Activated T-cell treated with anti-CD3 and anti-CD28 coated beads, Interleukin-2, amount 50 U/mL, for 24 hours (primary cell): ENCODE measurements around the gene LYZ.
A peak's percentile ranks its signal among the peaks of the same experiment; 100 is the strongest.

ENCODE experiments used
- DNase-seq: peaks from one replicate; pipeline ENCODE4 v3.0.0-alpha.2; 2020
- H3K27ac Mint-ChIP-seq: 2 replicates; pipeline ENCODE4 v1.8.0; 2020; ENCODE audit warnings: mild to moderate bottlenecking, mixed read lengths
- H3K27me3 Mint-ChIP-seq: 2 replicates; pipeline ENCODE4 v1.8.0; 2020; ENCODE audit warnings: mixed read lengths
- H3K36me3 Mint-ChIP-seq: 2 replicates; pipeline ENCODE4 v1.8.0; 2020; ENCODE audit warnings: low read depth, mixed read lengths
- H3K4me1 Mint-ChIP-seq: 2 replicates; pipeline ENCODE4 v1.8.0; 2020; ENCODE audit warnings: low read depth, mixed read lengths
- H3K4me3 Mint-ChIP-seq: 2 replicates; pipeline ENCODE4 v1.8.0; 2020; ENCODE audit warnings: mild to moderate bottlenecking, moderate library complexity, mixed read lengths
- H3K9me3 Mint-ChIP-seq: 2 replicates; pipeline ENCODE4 v1.8.0; 2020; ENCODE audit warnings: mixed read lengths

The LYZ gene

DNA sequence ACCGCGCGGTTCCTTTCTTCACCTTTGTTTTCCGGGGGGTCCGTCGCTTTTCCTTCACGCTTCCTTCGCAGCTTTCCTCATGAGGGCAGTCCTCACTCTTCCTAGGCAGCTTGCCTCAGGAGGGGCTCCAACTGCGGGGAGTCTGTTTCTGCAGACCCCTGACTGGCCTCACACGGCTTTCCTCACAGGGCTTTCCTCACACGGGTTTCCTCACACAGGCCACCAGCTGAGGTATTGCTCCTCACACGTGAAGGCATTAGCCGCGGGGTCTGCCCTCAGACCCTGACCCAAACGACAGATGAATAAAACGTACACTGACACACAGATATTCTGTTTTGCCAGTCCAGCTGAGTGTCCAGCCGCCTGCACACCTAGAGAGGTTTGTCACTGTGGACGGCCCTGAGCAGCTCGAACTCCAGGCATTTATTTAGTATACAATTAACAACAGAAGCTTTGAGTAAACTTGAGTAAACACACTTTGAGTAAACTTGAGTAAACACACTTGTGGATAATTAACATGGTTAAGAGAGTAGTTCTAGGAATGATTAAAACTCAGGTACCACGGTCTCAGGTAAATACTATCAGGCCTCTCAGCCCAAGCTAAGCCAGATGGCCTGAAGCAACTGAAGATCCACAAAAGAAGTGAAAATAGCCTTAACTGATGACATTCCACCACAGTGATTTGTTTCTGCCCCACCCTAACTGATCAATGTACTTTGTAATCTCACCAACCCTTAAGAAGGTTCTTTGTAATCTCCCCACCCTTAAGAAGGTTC, 16.1 kb upstream of the LYZ start:
- no peak for DNase-seq
- no peak overlapping the region for H3K27ac Mint-ChIP-seq
- no peaks in the 10 kb centered on the region for H3K9me3 Mint-ChIP-seq
- peak overlapping the region; percentile 83 for H3K4me3 Mint-ChIP-seq
- peaks cover 46% of the 10 kb centered on the region for H3K4me1 Mint-ChIP-seq
- no peaks in the 10 kb centered on the region for H3K36me3 Mint-ChIP-seq
- H3K27me3 Mint-ChIP-seq: no peaks in the 10 kb centered on the region

DNA sequence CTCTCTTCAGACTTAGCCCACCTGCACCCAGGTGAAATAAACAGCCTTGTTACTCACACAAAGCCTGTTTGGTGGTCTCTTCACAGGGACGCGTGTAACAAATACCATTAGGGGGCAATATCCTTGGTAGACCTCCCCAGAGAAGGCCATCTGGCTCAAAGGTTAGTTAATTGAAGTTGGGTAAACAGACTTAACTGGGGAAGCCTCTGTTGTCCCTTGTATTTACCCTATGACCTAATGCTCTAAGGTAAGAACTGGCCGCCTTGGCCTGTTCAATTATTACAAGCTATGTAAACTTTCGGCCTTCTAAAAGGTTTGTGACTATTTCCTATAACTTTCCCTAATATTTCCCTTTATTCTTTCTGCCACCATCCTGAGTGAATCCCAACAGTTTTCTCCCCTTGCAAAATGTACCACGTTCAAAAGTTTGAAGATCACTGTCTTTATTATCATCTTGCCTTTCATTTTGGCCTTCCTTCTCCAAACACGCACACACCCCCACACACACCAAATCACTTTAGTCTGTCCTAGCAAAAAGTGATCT, 15.3 kb upstream of the LYZ start:
- H3K36me3 Mint-ChIP-seq: no peaks in the 10 kb centered on the region
- H3K4me1 Mint-ChIP-seq: peaks cover 44% of the 10 kb centered on the region
- H3K9me3 Mint-ChIP-seq: no peaks in the 10 kb centered on the region
- no peak for DNase-seq
- no peaks in the 10 kb centered on the region for H3K27me3 Mint-ChIP-seq
- no peak overlapping the region for H3K4me3 Mint-ChIP-seq
- no peak overlapping the region for H3K27ac Mint-ChIP-seq

DNA sequence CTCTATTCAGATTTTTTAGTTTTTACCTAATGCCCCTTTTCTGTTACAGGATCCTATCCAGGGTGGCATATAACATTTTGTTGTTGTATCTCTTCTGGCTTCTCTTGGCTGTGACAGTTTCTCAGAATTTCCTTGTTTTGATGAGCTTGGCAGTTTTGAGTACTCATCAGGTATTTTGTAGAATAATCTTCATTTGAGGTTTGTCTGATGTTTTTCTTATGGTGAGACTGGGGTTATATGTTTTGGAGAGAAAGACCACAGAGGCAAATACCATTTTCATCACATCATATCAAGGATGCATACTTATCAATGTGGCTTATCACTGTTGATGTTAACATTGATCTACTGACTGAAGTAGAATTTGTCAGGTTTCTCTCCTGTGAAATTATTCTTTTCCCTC, 14.0 kb upstream of the LYZ start:
- no peak for DNase-seq
- Mint-ChIP-seq H3K4me1 (peaks cover 35% of the 10 kb centered on the region), H3K9me3 (no peaks in the 10 kb centered on the region), H3K27ac (no peak overlapping the region), H3K4me3 (no peak overlapping the region), H3K36me3 (no peaks in the 10 kb centered on the region), H3K27me3 (no peaks in the 10 kb centered on the region)

DNA sequence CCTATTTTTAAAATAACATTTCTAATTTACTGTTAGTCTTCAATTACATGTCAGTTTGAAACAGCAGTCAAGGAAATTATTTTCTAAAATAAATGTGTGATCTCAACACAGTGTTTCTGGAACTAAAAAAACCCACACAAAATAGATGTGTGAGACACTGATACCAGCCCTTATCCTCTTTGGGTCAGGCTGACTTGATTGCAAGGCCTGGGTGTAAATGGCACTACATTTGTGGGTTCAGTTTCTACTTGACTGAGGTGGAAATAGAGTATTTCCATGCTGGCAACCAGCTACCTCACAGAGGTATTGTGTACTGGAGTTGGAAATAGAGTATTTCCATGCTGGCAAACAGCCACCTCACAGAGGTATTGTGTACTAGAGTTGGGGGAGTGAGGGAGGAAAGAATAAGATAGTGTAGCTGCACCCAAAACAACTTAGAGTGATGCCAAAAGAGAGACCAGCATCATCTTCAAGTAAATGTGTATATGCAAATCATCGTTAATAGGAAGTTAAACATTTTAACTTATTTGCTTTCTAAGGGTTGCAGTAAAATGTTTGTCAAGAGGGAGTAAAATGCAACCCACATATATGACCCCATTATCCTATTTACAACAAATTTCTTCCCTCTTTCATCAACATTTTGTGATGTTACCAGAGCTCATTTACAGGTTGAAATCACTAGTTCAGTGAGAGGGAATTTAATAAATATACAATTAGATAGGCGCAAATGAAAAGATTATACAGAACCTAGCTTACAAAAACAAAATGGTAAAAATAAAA, 10.7 kb upstream of the LYZ start:
- H3K9me3 Mint-ChIP-seq: no peaks in the 10 kb centered on the region
- no peak overlapping the region for H3K4me3 Mint-ChIP-seq
- H3K27me3 Mint-ChIP-seq: peaks cover 3% of the 10 kb centered on the region
- H3K36me3 Mint-ChIP-seq: no peaks in the 10 kb centered on the region
- H3K27ac Mint-ChIP-seq: no peak overlapping the region
- H3K4me1 Mint-ChIP-seq: peaks cover 10% of the 10 kb centered on the region
- DNase-seq: no peak

DNA sequence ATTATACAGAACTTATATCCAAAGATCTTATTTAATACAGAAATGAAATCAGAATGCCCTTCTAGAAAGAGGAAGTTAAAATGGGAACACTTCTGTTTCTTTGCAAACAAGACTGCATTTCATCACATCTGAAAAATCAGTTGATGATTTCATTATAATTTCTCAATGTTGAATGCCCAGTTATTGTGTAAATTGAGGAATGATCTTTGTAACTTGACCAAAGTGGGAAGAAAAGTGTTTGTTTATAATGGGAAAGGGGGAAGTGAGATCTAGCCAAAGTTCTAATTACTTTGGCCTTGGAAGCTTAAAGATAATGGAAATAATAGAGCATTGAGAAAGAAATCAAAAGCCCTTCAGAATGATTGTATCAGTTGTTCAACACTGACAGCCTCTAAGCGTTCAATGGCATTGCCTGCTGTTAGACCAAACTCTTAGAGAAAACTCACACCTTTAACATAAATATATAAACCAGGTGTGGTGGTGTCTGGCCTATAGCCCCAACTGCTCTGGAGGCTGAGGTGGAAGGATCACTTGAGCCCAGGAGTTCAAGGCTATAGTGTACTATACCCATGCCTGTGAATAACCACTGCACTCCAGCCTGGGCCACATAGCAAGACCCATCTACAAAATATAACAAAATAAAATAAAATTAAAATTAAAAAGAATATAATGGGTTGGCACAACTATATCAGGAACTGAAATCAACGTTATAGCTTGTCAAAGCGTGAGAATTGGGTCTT, 9.9 kb upstream of the LYZ start:
- Mint-ChIP-seq H3K9me3 (no peaks in the 10 kb centered on the region), H3K4me3 (no peak overlapping the region), H3K4me1 (peaks cover 6% of the 10 kb centered on the region), H3K36me3 (no peaks in the 10 kb centered on the region), H3K27ac (no peak overlapping the region), H3K27me3 (peaks cover 3% of the 10 kb centered on the region)
- DNase-seq: no peak

DNA sequence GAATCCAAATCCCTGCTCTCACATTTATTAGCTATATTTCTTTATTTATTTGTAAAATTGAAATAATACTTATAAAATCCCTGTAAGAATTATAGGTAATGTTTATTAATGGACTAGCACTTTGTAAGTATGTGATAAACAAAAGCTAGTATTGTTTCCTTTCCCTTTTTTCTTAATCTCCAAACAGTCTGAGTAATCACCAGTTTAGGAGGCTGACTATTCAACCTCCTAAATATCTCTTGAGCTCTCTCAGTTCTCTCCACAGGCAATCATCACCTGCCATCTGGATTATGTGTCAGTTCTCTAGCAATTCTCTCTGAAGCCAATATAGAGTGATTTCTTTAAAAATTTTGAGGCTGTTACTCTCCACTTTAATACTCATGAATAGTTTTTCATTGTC, 9.2 kb upstream of the LYZ start:
- H3K9me3 Mint-ChIP-seq: no peaks in the 10 kb centered on the region
- no peak overlapping the region for H3K27ac Mint-ChIP-seq
- no peaks in the 10 kb centered on the region for H3K36me3 Mint-ChIP-seq
- no peak for DNase-seq
- no peak overlapping the region for H3K4me3 Mint-ChIP-seq
- peaks cover 5% of the 10 kb centered on the region for H3K4me1 Mint-ChIP-seq
- H3K27me3 Mint-ChIP-seq: peaks cover 3% of the 10 kb centered on the region

DNA sequence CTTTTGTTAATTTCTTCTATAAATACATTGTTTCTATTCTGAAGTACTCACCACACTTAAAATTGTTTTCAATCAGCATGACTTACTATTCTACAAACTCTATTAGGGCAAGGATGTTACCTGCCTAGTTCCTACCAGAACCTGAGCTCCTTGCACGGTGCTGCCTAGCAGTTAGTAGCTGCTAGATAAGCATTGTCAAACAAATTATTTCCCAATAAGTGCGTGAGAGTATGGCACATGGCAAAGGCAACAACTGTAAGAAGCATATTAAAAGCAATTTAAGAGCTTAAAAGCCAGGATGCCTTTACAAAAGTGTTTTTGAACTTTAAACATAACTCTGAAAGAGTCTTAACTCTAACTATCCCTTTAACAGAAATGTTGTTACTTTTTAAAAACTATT, 8.2 kb upstream of the LYZ start:
- Mint-ChIP-seq H3K9me3 (no peaks in the 10 kb centered on the region), H3K4me3 (no peak overlapping the region), H3K27ac (no peak overlapping the region), H3K27me3 (peaks cover 3% of the 10 kb centered on the region), H3K36me3 (no peaks in the 10 kb centered on the region), H3K4me1 (no peaks in the 10 kb centered on the region)
- no peak for DNase-seq

DNA sequence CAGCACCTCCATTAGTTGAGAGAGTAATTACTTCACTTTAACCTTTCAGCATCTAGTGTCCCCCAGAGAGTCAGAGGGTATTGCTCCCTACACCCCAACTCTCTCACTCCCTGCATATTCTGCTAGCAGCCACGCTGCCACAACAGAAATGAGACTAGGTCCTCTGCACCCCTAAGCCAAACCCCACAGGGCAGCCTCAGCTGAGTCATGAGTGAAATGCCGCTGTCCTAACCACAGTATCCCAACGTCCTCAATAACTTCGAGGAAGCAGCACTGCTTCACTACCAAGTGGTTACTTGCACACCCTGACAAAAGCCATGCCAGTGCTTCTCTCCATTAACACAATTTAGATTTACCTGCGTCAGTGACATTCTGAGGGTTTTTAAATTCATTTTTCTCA, 6.9 kb upstream of the LYZ start:
- Mint-ChIP-seq H3K4me1 (no peaks in the 10 kb centered on the region), H3K4me3 (no peak overlapping the region), H3K36me3 (no peaks in the 10 kb centered on the region), H3K27ac (no peak overlapping the region), H3K9me3 (no peaks in the 10 kb centered on the region), H3K27me3 (peaks cover 3% of the 10 kb centered on the region)
- DNase-seq: no peak

DNA sequence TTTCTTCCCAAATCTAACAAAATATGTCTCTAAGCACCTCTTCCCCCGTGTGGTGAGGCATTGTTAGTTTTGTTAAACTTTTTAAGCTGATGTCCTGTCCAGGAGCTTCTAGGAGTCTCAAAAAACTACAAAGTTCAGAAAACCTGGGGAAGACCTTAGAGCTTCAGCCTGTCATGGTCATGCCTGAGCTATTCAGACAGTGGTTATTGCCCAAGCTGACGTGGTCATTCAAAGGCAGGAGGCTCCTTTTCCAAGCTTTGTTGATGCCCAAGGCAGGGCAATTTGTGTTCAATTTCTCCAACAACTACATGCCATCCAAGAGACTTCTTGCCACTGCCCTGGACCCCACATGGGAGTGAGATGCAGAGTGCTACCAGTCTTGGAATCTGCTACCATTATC, 5.8 kb upstream of the LYZ start:
- H3K27ac Mint-ChIP-seq: no peak overlapping the region

DNA sequence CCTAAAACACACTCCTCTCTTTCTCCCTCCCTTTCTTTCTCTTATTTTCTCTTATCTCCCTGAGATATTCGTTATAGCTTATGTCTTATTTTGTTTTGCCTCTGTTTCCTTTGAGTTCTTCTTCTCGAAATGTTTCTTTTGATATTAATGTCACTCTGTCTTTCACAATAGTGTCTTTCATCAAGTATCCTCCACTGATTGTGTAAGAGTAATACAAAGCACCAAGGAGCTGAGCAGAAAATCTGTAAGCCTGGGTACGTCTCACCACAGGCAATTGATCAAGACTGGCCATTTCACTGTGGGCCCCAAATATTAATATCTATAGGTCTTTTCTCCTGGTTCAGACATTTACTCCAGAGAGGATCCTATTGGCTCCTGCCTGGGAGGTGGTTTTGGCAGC, 4.8 kb upstream of the LYZ start:
- Mint-ChIP-seq H3K4me1 (peaks cover 2% of the 10 kb centered on the region), H3K27ac (no peak overlapping the region), H3K36me3 (no peaks in the 10 kb centered on the region), H3K9me3 (no peaks in the 10 kb centered on the region), H3K27me3 (peaks cover 3% of the 10 kb centered on the region), H3K4me3 (no peak overlapping the region)
- no peak for DNase-seq

More for the DNA sequence above, 5.8 kb upstream of the LYZ start:
- Mint-ChIP-seq H3K36me3 (no peaks in the 10 kb centered on the region), H3K9me3 (no peaks in the 10 kb centered on the region), H3K27me3 (peaks cover 3% of the 10 kb centered on the region), H3K4me1 (no peaks in the 10 kb centered on the region), H3K4me3 (no peak overlapping the region)
- DNase-seq: no peak

DNA sequence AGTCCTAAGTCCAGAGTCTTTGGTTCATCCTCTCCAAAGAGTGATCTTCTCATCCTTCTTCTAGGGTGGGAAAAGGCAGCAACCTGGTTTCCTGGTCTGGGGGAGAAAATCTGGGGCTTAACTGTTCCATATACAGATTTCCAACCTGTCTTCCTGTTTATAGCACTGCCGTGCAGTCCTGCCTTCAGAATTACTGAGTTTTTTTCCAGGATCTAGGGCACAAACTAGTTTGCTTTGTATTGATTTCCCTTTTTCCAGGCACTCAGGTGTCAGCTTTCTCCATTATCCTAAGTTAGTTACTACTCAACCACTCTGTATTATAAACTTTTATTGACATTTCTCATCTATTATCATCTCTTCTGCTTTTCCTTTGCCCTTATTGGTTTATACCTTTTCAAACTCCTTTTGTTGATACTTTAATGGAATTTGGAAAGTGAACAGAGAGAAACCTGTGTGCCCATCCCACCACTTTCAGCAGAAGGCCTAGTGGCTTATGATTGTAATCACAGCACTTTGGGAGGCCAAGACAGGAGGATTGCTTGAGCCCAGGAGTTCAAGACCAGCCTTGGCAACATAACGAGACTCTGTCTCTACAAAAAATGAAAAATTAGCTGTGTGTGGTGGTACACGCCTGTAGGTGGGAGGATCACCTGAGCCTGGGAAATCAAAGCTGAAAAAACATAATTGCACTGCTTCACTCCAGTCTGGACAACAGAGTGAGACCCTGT, 4.1 kb upstream of the LYZ start:
- no peaks in the 10 kb centered on the region for H3K36me3 Mint-ChIP-seq
- DNase-seq: no peak
- peaks cover 2% of the 10 kb centered on the region for H3K4me1 Mint-ChIP-seq
- H3K4me3 Mint-ChIP-seq: no peak overlapping the region
- peaks cover 3% of the 10 kb centered on the region for H3K27me3 Mint-ChIP-seq
- no peak overlapping the region for H3K27ac Mint-ChIP-seq
- no peaks in the 10 kb centered on the region for H3K9me3 Mint-ChIP-seq

DNA sequence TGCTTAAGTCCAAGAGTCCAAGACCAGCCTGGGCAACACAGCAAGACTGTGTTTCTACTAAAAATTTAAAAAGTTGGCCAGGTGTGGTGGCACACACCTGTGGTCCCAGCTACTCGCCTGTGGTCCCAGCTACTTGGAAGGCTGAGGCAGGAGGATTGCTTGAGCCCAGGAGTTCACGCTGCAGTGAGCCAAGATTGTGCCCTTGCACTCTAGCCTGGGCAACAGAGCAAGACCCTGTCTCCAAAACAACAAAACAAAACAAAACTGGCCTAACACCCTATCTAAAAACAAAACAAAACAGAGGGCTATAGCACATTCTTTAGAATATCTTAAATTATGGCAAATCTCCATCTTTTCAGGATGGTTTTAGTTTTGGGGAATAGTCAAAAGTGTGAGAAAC, 3.1 kb upstream of the LYZ start:
- H3K4me1 Mint-ChIP-seq: peaks cover 2% of the 10 kb centered on the region
- no peak for DNase-seq
- no peaks in the 10 kb centered on the region for H3K9me3 Mint-ChIP-seq
- no peak overlapping the region for H3K27ac Mint-ChIP-seq
- peaks cover 3% of the 10 kb centered on the region for H3K27me3 Mint-ChIP-seq
- H3K4me3 Mint-ChIP-seq: no peak overlapping the region
- H3K36me3 Mint-ChIP-seq: no peaks in the 10 kb centered on the region

DNA sequence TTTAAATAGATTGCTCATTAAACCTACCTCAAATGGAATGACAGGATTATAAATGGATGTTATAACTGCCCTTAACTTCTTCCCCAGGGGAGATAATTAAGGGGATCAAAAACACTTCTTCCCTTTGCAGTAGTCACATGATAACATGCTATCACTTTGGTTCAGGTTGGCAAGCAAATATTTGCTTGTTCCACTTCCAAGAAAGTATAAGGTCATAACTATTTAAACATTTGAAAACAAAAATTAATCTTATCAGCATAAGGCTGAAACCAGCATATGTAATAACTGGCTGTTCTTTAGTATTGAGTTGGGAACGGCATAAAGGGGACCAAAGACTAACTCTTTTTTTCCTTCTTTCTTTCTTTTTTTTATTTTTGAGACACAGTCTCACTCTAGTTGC, 2.4 kb upstream of the LYZ start:
- H3K4me3 Mint-ChIP-seq: no peak overlapping the region
- DNase-seq: no peak
- H3K36me3 Mint-ChIP-seq: no peaks in the 10 kb centered on the region
- no peaks in the 10 kb centered on the region for H3K9me3 Mint-ChIP-seq
- H3K27ac Mint-ChIP-seq: no peak overlapping the region
- peaks cover 3% of the 10 kb centered on the region for H3K27me3 Mint-ChIP-seq
- H3K4me1 Mint-ChIP-seq: peaks cover 2% of the 10 kb centered on the region

DNA sequence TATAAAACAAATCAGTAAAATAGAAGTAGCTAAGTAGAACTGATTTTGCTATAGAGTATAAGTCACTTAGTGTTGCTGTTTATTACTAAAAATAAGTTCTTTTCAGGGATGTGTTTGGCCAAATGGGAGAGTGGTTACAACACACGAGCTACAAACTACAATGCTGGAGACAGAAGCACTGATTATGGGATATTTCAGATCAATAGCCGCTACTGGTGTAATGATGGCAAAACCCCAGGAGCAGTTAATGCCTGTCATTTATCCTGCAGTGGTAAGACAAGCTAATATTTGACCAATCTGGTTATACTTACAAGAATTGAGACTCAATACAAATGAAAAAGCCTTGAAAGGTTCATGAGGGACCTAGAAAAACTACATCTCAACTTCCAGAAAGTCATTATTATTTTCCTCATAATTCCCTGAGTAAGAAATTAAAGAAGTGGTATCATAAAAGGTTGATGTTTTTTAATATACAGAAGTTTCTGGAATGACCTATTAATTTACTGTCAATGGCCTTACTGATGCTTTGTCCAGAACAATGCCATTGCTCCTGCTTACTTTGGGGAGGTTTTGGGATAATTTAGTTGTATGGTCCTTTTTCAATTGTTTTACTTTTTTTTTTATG, 1.9 kb downstream of the LYZ start:
- Mint-ChIP-seq H3K36me3 (no peaks in the 10 kb centered on the region), H3K27ac (no peak overlapping the region), H3K9me3 (no peaks in the 10 kb centered on the region), H3K4me3 (no peak overlapping the region), H3K27me3 (no peaks in the 10 kb centered on the region), H3K4me1 (peaks cover 2% of the 10 kb centered on the region)
- DNase-seq: no peak
